ENCODE data around the gene SV2C.
"Not testable (repeated sequence)": the region's sequence is repeated elsewhere in the genome, so short reads cannot be mapped to it uniquely, and the experiment has no call there.

Gene SV2C

GRCh38 chr5:76356887-76357286 lies 273.7 kb downstream of the SV2C start:
- no peak for DNase-seq

- no peak for DNase-seq
Measured at GRCh38 chr5:76363352-76364225, 280.4 kb downstream of the SV2C start.

GRCh38 chr5:76364226-76364589 lies 281.0 kb downstream of the SV2C start:
- no peak for DNase-seq

GRCh38 chr5:76365561-76365960 lies 282.4 kb downstream of the SV2C start:
- DNase-seq = no peak

- no peak for DNase-seq
Measured at GRCh38 chr5:76366596-76366995, 283.4 kb downstream of the SV2C start.

GRCh38 chr5:76367623-76368371 lies 284.6 kb downstream of the SV2C start:
- no peak for DNase-seq

GRCh38 chr5:76368941-76369340 lies 285.8 kb downstream of the SV2C start:
- DNase-seq = no peak

GRCh38 chr5:76369668-76370067 lies 286.5 kb downstream of the SV2C start:
- not testable (repeated sequence) for DNase-seq

- no peak for DNase-seq
Measured at GRCh38 chr5:76371960-76372322, 288.8 kb downstream of the SV2C start.

GRCh38 chr5:76372323-76373054 lies 289.3 kb downstream of the SV2C start:
- DNase-seq = no peak

- no peak for DNase-seq
Measured at GRCh38 chr5:76376148-76376865, 293.1 kb downstream of the SV2C start.

GRCh38 chr5:76376866-76377230 lies 293.7 kb downstream of the SV2C start:
- no peak for DNase-seq

GRCh38 chr5:76378355-76378754 lies 295.2 kb downstream of the SV2C start:
- DNase-seq = no peak

- no peak for DNase-seq
Measured at GRCh38 chr5:76379316-76379715, 296.1 kb downstream of the SV2C start.

- no peak for DNase-seq
Measured at GRCh38 chr5:76379855-76380254, 296.7 kb downstream of the SV2C start.

- DNase-seq = no peak
Measured at GRCh38 chr5:76380346-76381066, 297.3 kb downstream of the SV2C start.

- DNase-seq = no peak
Measured at GRCh38 chr5:76383126-76383832, 300.1 kb downstream of the SV2C start.

GRCh38 chr5:76384189-76384588 lies 301.0 kb downstream of the SV2C start:
- no peak for DNase-seq

GRCh38 chr5:76384705-76385104 lies 301.5 kb downstream of the SV2C start:
- DNase-seq = no peak

GRCh38 chr5:76385540-76385939 lies 302.4 kb downstream of the SV2C start:
- no peak for DNase-seq

- no peak for DNase-seq
Measured at GRCh38 chr5:76386360-76386759, 303.2 kb downstream of the SV2C start.

- no peak for DNase-seq
Measured at GRCh38 chr5:76388236-76388635, 305.1 kb downstream of the SV2C start.

Measured in SHP77 treated with DMSO at 0.1 percent for 48 hours (cell line).